GM21723 (cell line): Measurements from ENCODE around the gene MMP7.
"Not testable (repeated sequence)": the region's sequence is repeated elsewhere in the genome, so short reads cannot be mapped to it uniquely, and the experiment has no call there.

Source experiments
- ATAC-seq: cut with Tn5 transposase; IDR thresholded peaks from one replicate; pipeline ENCODE4 v1.9.1; 2021; ENCODE audit warnings: mild to moderate bottlenecking, moderate library complexity; ENCODE audit not compliant: unreplicated experiment

The MMP7 gene

DNA sequence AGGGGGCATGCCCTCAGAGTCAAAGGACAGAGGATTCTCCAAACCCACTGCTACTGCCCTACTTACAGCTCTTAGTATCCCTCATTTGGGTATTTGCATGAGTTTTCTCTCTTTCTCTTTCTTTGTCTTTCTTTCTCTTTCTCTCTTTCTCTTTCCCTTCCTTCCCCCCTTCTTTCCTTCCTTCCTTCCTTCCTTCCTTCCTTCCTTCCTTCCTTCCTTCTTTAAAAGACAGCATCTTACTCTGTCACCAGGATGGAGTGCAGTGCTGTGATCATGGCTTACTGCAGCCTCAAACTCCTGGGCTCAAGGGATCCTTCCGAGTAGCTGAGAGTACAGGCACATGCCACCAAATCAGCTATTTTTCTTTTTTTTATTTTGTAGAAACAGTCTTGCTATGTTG lies 14.0 kb upstream of the MMP7 start:
- ATAC-seq, result no peak

DNA sequence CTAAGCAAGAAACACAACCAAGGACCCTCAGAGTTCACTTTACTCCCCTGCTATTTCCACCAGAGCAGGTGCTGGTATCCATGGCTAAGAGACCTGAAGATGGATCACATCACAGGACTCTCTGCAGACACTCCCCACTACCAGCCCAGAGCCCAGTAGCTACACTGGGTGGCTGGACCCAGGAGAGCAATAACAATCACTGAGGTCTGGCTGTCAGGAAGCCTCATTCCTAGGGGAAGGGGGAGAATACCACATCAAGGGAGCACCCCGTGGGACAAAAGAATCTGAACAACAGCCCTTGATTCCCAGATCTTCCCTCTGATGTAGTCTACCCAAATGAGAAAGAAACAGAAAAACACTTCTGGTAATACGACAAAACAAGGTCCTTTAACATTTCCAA lies 9.0 kb upstream of the MMP7 start:
- no peak for ATAC-seq

DNA sequence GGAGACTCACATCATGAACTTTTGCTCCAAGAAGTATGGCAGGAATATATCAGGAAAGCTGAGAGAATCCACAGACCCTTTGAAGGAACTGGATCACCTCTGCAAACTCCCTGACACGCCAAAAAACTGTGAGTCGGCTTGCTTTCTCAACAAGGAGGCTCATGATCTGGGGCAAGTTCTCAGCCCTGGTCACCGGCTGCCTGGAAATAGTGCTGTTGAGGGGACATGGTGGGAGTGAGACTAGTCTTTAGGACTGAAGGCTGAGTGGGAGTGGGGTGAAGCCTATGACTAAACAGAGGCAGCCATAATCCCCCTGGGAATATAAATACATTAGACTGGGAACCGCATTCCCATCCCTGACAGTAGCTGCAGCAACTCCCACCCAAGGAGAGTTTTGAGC lies 8.4 kb upstream of the MMP7 start:
- no peak for ATAC-seq

DNA sequence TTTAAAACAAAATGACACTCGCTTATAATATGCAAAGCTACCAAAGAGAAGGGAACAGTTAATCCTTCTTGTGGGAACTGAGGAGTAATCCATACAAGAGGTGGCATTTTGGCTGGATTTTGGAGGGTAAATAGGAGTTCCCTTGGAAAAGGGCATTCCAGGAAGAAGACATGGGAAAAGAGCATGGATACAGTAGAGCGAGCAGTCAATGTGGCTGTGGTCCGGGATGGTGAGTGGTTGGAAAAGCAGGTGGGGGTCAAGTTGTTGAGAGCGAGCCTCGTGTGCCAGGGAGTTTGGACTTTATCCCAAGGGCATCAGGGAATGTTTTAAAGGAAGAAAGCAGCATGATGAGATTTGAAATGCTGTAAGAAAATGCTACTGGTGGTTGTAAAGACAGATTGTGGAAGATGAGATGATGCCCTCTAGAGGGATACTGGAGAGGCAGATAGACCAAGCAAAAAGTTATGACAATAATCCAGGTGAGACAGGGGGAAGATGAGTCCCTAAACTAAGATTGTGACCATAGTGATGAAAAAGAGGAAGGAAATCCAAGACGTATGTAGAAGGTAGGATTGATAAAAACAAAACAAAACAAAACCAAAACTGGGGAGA lies 3.8 kb upstream of the MMP7 start:
- ATAC-seq, result no peak

DNA sequence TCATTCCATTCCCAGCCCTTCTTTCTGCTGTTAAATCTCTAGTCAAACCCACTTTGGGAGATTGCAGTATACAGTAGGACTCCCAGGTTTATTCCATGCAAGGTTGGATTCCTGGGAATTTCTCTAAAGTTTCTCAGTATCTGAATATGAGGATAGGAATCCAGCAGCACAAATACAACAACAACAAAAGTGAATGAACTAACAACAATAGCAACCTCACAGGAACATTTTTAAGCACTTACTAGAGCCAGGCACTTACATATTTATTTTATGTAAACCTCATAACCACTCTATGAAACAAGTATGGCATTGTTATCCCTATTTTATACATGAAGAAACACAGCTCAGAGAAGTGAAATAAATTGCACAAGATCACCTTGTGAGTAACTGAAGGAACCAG lies 1.9 kb downstream of the MMP7 start:
- ATAC-seq, result no peak

DNA sequence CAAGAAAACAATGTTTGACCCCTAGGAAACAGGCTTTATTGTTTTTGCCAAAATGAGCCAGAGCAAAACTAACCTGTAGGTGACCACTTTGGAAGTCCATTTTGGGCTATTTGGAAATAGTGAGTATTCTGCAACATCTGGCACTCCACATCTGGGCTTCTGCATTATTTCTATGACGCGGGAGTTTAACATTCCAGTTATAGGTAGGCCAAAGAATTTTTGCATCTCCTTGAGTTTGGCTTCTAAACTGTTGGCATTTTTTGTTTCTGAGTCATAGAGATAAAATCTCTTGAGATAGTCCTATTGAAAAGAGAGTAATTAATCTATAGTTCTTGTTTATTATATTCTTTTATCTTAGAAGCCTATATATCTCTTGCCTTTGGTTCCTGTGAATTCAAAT lies 2.9 kb downstream of the MMP7 start:
- ATAC-seq, result no peak

DNA sequence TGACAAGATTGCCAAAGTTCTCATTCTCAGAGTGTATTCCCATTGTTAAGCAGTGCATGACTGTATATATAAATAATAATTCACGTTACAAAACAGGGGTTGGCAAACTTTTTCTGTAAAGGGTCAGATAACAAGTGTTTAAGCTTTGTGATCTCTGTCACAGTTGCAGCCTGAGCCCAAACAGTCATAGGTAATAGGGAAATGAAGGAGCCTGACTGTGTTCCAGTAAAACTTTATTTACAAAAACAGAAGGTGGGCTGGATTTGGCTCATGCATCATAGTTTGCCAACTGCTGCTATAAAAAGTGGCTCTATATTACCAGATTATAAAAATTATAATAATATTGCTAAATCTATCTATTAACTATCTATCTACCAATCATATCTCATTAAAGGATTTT lies 3.5 kb downstream of the MMP7 start:
- no peak for ATAC-seq

DNA sequence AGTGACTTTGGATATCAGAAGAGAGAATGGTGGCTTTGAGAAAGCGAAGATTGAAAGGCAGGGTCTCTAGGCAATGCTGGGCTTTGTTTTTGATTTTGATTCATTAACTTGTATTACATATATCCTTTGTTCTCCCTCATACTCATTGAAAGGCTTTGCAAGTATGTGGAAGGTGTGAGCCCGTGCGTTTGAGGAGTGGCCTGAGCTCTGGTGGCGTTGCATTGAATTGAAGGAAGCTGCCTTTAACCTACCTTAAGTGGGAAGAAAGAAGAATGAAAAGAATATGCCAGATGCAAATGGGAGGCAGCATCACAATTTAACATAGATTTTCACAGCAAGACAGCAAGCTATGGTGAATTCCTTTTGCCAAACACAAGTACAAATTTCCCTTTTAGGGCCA lies 6.7 kb downstream of the MMP7 start:
- no peak for ATAC-seq

DNA sequence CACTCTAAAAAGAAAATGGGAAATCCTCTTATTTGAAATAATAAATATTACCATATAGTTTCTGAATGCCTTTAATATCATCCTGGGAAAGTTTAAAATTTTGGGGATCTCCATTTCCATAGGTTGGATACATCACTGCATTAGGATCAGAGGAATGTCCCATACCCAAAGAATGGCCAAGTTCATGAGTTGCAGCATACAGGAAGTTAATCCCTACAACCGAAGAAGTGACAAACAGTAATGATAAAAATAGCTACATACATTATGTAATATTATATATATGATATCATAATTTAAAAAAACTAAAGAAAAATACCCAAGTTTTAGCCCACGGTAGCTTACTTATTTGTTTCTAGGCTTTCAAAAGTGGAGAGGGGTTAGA lies 7.4 kb downstream of the MMP7 start:
- ATAC-seq, result no peak

DNA sequence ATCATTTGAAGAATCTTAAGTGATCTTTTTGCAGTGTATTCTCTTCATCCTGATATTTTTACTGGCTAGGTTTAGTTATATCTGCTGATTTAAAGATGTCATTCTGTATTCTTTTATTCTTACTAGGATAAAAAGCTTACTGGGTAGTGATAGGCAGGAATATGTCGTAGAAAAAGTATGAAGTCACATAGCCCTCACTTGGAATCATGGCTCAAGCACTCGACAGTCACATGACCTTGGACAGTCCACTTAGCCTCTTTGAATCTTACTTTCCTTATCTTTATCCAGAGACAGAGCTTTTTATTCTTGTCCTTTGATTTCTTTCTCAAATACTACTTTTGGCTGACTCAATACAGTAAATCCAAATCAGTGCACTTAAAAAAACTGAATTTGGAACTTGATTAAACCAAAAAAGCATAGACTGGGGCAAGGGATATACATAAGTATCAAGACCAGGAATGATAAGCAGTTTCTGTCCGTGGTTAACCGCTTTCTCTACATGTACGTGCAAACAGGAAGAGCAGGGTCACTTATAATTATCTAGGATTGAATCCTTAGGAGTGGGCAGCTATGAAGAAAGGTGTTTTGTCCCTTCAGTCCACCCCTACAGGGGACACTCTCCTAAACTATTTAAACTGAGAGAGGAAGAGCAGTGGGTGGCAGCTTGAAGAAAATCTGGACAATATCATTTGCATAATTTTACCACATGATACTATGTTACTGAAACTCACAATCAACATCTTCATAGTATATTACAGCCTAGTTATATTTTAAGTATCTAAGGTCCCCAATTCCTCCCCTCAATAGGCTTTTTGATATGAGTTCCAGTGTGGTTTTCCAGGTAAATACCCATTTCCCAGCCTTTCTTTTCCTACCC lies 8.0 kb downstream of the MMP7 start:
- ATAC-seq, result peak; percentile 68

DNA sequence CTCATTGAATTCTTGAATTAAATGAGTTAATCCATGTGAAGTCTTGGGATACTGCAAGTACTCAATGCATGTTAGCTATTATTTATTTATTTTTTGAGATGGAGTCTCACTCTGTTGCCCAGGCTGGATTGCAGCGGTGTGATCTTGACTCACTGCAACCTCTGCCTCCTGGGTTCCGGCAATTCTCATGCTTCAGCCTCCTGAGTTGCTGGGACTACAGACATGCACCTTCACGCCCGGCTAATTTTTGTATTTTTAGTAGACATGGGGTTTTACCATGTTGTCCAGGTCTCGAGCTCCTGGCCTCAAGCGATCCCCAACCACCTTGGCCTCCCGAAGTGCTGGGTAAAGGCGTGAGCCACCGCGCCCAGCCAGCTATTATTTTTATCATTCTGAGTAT lies 9.4 kb downstream of the MMP7 start:
- no peak for ATAC-seq

DNA sequence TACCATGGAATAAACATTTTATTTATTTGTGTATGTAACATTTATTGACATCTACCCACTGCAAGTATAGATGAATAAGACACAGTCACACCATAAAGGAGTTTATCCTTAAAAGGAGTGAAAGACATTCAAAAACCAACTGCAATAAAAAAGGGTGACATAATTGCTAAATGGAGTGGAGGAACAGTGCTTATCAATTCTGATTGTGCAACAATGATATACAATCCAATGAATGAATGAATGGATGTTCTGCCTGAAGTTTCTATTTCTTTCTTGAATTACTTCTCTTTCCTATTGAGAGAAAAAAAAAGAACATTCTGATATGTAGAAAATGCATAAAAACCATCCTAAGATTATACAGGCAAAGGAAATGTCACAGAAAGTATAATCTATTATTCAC lies 10.0 kb downstream of the MMP7 start:
- ATAC-seq, result no peak

DNA sequence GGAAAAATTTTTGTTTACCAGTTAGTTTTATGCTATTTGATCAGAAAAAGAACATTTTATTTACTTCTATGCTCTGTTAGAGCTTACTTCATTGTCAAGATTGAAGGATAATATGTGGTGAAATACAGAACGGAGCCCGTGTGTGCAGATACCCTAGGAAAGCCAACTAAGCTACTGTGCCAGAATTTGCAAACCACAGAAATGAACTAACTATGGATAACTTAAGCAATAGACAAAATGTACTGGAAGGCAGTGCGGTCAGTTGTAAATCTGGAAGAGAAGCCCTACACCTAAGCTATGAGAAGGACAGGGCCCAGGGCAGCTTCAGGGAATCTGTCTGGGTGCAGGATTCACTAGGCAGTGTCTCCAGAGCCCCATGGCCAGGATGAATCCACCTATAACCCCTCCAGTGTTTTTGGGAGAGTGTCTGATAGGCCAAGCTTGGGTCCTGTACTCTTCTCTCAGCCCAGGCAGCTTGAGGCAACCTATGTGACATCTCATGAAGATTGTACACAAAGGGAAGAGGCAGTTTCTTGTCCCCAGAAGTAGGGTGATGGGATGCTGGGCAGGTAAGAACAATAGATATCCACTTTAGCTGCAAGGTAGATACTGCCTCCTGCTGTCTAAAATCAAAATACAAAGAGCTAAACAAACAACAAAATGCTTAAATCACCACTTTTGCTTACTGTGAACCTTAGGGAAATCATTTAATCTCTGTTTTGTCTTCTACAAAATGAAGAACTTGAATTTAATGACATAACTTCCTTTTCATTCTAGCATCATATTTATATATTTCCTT lies 12.1 kb downstream of the MMP7 start:
- no peak for ATAC-seq

DNA sequence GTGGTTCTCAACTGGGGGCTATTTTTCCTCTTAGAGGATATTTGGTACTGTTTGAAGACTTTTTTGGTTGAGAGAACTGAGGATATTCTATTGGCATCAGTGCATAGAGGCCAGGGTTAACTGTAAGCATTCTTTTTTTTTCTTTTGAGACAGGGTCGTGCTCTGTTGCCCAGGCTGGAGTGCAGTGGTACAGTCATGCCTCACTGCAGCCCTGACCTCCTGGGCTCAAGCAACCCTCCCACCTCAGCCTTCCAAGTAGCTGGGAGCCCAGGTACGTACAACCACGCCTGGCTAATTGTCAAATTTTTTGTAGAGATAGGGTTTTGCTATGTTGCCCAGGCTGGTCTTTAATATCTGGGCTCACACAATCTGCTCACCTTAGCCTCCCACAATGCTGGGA lies 12.9 kb downstream of the MMP7 start:
- ATAC-seq, result no peak

DNA sequence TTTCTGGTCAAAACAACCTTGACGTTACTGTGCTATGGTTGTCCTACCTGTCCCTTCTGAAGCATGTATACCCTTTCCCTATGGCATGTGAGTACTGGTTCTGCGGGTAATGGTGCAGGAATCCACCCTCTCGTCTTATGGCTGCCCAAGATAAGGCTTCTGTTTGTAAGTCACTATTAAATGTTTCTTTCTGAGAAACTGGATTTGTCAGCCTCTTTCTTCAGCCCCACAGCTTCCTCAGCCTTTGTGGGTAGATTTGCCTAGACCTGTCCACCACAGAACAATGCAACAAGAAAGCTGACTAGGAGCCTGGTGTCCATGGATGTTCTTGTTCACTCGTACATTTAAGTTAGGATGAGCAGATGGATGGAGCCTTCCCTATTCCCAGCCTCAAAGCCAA lies 14.4 kb downstream of the MMP7 start:
- no peak for ATAC-seq

DNA sequence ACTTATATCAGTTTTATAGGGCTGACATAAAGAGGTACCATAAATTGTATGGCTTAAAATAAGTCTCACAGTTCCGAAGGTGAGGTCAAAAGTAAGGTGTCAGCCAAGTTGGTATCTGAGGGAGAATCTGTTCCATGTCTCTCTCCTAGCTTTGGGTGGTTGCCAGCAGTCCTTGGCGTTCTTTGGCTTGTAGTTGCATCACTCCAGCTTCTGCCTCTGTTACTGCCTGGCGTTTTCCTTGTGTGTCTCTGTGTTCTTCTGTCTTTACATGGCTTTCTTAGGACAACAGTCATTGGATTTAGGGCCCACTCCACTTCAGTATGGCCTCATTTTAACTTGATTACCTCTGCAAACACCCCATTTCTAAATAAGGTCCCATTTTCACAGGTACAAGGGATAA lies 16.7 kb downstream of the MMP7 start:
- no peak for ATAC-seq

DNA sequence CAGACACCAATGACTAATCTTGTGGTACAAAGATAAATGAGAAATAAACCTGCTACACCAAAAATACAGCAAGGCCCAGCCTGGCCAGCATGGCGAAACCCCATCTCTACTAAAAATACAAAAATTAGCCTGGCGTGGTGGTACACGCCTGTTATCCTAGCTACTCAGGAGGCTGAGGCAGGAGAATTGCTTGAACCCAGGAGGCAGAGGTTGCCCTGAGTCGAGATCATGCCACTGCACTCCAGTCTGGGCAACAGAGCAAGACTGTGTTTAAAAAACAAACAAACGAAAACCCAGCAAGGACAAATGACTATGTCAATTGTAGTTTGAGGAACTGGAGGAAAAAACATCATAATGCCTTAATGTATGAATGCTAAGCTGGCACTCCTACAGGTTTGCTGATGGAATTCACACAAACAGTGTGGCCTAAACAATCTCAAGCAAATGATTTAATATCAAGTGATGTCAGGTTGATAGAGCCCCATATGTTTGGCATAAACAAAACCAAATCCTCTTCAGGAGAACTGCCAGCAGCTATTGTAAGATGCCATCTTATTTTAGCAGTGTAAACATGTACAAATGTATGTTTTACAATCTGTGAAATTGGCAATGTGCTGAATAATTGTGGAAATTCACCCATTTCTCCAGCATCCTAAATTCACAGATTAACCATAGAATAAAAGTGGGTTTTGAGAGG lies 20.0 kb downstream of the MMP7 start:
- ATAC-seq, result no peak

DNA sequence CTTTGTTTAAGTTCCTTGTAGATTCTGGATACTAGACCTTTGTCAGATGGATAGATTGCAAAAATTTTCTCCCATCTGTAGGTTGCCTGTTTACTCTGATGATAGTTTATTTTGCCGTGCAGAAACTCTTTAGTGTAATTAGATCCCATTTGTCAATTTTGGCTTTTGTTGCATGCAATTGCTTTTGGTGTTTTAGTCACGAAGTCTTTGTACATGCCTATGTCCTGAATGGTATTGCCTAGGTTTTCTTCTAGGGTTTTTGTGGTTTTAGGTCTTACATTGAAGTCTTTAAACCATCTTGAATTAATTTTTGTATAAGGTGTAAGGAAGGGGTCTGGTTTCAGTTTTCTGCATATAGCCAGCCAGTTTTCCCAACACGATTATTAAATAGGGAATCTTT lies 27.7 kb downstream of the MMP7 start:
- not testable (repeated sequence) for ATAC-seq

DNA sequence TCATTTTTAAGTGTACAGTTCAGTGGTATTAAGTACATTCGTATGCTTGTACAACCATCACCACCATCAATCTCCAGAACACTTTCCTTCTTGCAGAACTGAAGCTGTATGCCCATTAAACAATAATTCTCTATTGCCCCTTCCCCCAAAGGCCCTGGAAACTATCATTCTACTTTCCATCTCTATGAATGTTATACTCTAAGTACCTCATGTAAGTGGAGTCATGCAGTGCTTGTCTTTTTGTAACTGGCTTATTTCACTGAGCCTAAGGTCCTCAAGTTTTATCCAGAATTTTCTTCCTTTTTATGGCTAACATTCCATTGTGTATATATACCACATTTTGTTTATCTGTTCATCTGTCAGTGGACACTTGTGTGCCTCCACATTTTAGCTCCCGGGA lies 29.7 kb downstream of the MMP7 start:
- ATAC-seq, result no peak

DNA sequence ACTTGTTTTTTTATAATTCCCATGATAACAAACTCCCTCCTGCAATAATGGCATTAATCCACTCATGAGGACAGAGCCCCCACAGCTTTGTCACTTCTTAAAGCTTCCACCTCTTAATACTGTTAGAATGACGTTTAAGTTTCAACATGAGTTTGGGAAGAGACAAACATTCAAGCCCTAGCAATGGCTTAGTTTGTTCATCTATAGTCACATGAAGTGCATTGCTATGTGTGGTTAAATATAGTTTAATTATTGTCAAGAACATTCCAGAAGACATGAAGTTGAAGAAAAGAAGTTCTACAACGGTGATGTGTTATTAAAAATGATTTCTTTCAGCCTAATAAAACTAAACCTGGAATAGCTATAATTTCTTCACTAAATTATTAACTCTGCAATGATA lies 30.6 kb downstream of the MMP7 start:
- no peak for ATAC-seq

DNA sequence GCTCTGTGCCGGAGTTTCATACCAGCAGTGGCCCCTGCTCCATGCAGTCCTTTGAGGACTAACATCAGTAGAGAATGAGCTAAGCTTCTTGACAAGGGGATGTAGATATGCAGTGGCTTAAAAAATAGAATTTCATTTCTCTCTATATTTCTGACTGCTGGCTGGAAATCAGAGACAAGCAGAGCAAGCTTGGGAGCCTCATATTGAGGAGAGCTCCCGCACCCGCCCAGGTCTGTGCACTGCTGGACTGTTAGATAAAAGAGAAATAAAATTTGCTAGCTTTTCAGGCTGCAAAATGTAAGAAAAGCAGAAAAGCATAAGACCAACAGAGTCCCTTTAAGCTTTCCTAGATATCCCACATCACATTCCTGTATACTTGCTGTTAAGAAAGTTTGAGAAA lies 31.4 kb downstream of the MMP7 start:
- no peak for ATAC-seq
